GM12878 (cell line): ENCODE results near the gene MGME1.

Experiments
- EZH2 ChIP-seq: IDR thresholded peaks from 2 replicates; pipeline ENCODE4 v1.6.1; 2012; ENCODE audit warnings: low read depth, mild to moderate bottlenecking, control low read depth, inconsistent platforms, low read length, borderline replicate concordance; ENCODE audit not compliant: control insufficient read depth
- POLR2A ChIP-seq: IDR thresholded peaks from 2 replicates; pipeline ENCODE4 v1.6.1; 2011; ENCODE audit warnings: low read depth, mild to moderate bottlenecking, low read length
- TAF1 ChIP-seq: IDR thresholded peaks from 2 replicates; pipeline ENCODE4 v1.6.1; 2011; ENCODE audit warnings: mild to moderate bottlenecking, low read depth, low read length, borderline replicate concordance
- TF ChIP-seq, protein P1 (sequence below): IDR thresholded peaks from 2 replicates; pipeline ENCODE4 v1.6.1; 2012; ENCODE audit warnings: low read length, inconsistent platforms

DNA sequence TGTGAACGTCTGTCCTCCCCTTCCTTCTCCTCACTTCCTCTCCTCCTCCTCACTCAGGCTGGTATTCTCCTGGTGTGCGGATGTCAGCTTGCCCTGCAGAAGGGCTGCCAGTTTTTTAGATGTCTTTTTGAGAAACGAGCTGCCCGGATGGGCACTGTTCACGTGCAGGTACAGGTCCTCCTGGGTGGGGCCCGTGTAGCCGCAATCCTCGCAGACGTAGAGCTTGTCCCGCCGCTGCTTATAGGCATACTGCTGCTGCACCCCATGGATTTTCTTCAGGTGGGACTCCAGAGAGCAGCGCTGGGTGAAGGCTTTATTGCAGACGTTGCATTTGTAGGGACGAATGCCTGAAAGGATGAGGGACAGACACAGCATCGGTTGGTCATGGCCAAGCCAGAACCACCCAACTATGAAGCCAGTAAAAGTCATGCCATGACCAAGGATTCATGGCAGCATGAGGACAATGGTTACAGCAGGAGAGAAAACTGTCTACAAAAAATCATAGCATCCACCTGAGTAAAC lies 55.8 kb downstream of the MGME1 start:
- TF ChIP-seq, protein P1, sequence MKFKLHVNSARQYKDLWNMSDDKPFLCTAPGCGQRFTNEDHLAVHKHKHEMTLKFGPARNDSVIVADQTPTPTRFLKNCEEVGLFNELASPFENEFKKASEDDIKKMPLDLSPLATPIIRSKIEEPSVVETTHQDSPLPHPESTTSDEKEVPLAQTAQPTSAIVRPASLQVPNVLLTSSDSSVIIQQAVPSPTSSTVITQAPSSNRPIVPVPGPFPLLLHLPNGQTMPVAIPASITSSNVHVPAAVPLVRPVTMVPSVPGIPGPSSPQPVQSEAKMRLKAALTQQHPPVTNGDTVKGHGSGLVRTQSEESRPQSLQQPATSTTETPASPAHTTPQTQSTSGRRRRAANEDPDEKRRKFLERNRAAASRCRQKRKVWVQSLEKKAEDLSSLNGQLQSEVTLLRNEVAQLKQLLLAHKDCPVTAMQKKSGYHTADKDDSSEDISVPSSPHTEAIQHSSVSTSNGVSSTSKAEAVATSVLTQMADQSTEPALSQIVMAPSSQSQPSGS, result no peak
- TF ChIP-seq TAF1 (no peak), EZH2 (no peak), POLR2A (no peak)
